ENCODE measurements around the gene PLXNA2.

PLXNA2 gene

DNA sequence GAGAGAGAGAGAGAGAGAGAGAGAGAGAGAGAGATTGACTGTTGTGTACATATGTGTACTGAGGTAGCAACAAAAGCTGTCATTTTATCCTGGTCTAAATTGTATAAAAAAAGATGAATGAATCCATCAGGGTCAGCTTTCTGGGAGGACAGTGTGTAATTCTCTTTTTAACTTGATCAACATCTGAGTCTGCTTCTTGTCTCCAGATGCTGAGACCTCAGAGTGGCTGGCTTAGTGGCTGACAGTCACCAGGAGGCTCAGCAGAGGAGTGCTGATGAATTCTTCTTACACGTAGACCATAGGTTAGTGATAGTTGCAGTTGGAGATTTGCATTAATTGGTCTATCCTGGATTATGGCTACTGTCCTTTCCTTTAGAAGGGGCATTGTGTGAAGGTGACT lies 28.5 kb upstream of the PLXNA2 start:
- ChIA-PET CTCF (no interaction called here), POLR2A (interaction anchor here (0.6 kb wide), 1 partner anchor 112 kb away, joined by 3 read pairs; no protein-coding TSS in a partner anchor)
- Histone ChIP-seq H3K4me1 (ENCODE audit: control extremely low read depth in 1 of 4, control insufficient read depth in 4 of 4, insufficient read depth in 4 of 4, low read length in 3 of 4) (no peaks in the 10 kb centered on the region), H3K27ac (ENCODE audit: insufficient read depth in 1 of 2, low read depth in 1 of 2, low read length in 2 of 2, poor library complexity in 1 of 2, severe bottlenecking in 2 of 2) (no peak overlapping the region), H3K4me3 (ENCODE audit: control insufficient read depth in 1 of 7, extremely low read depth in 1 of 7, insufficient read depth in 4 of 7, low read depth in 2 of 7, low read length in 6 of 7) (no peak overlapping the region), H3K27me3 (replicated peaks in 2 of 5; ENCODE audit: control insufficient read depth in 4 of 5, insufficient read depth in 5 of 5, low read length in 4 of 5) (peaks cover 0 to 31% (median 5%) of the 10 kb centered on the region in 5 experiments), H3K9me3 (ENCODE audit: control extremely low read depth in 1 of 5, control insufficient read depth in 4 of 5, insufficient read depth in 2 of 5, low read depth in 1 of 5, low read length in 4 of 5) (no peaks in the 10 kb centered on the region), H3K36me3 (ENCODE audit: control insufficient read depth in 4 of 4, insufficient read depth in 4 of 4, low read length in 3 of 4) (no peaks in the 10 kb centered on the region)
- no peak for DNase-seq
- WGBS (ENCODE audit: insufficient coverage), result 100% methylated on average over 1 of the region's 1 CpG

DNA sequence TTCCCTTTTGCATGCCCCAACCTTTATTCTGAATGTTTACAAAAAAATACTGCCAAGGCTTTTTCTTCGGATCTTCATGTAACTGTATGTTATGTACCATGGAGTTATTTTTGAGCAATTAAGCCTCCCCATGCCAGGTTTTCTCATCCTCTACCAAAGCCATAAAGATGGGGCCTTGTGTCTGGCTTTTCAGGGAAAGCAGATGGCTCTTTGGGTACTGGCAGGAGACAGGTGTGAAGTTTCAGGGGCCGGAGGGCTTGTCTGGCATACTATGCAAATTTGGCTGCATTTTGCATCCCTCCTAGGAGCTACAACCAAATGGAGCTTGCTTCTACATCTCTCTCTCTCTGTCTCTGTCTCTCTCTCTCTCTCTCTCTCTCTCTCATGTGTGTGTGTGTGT lies 28.1 kb upstream of the PLXNA2 start:
- ChIA-PET CTCF (no interaction called here), POLR2A (no interaction called here)
- Histone ChIP-seq H3K4me1 (ENCODE audit: control extremely low read depth in 1 of 4, control insufficient read depth in 4 of 4, insufficient read depth in 4 of 4, low read length in 3 of 4) (no peaks in the 10 kb centered on the region), H3K9me3 (ENCODE audit: control extremely low read depth in 1 of 5, control insufficient read depth in 4 of 5, insufficient read depth in 2 of 5, low read depth in 1 of 5, low read length in 4 of 5) (no peaks in the 10 kb centered on the region), H3K36me3 (ENCODE audit: control insufficient read depth in 4 of 4, insufficient read depth in 4 of 4, low read length in 3 of 4) (no peaks in the 10 kb centered on the region), H3K27ac (ENCODE audit: insufficient read depth in 1 of 2, low read depth in 1 of 2, low read length in 2 of 2, poor library complexity in 1 of 2, severe bottlenecking in 2 of 2) (no peak overlapping the region), H3K4me3 (ENCODE audit: control insufficient read depth in 1 of 7, extremely low read depth in 1 of 7, insufficient read depth in 4 of 7, low read depth in 2 of 7, low read length in 6 of 7) (no peak overlapping the region), H3K27me3 (replicated peaks in 2 of 5; ENCODE audit: control insufficient read depth in 4 of 5, insufficient read depth in 5 of 5, low read length in 4 of 5) (peaks cover 0 to 33% (median 5%) of the 10 kb centered on the region in 5 experiments)
- no peak for DNase-seq
- no CpG with 5 or more reads among the region's 2 CpGs for WGBS (ENCODE audit: insufficient coverage)

DNA sequence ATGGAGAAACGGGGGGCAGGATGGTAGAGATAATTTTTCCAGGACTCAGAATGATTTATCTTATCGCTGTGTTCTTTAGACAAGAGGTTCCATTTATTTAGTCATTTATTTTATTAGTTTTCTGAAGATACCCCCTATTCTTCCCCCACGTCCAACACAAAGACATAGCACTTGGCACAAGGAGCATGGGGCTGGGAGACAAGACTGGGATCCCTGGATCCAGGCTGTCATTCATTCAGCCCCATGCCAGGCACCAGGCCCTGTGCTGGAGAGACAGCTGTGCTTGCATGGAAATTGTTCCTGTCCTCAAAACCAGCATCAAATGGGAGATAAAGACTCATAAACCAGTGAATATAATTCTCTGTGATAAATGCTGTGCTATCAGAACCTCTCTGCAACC lies 27.1 kb upstream of the PLXNA2 start:
- 100% methylated on average over 1 of the region's 3 CpGs for WGBS (ENCODE audit: insufficient coverage)
- Histone ChIP-seq H3K4me1 (ENCODE audit: control extremely low read depth in 1 of 4, control insufficient read depth in 4 of 4, insufficient read depth in 4 of 4, low read length in 3 of 4) (no peaks in the 10 kb centered on the region), H3K9me3 (ENCODE audit: control extremely low read depth in 1 of 5, control insufficient read depth in 4 of 5, insufficient read depth in 2 of 5, low read depth in 1 of 5, low read length in 4 of 5) (no peaks in the 10 kb centered on the region), H3K27ac (ENCODE audit: insufficient read depth in 1 of 2, low read depth in 1 of 2, low read length in 2 of 2, poor library complexity in 1 of 2, severe bottlenecking in 2 of 2) (no peak overlapping the region), H3K4me3 (ENCODE audit: control insufficient read depth in 1 of 7, extremely low read depth in 1 of 7, insufficient read depth in 4 of 7, low read depth in 2 of 7, low read length in 6 of 7) (no peak overlapping the region), H3K36me3 (ENCODE audit: control insufficient read depth in 4 of 4, insufficient read depth in 4 of 4, low read length in 3 of 4) (no peaks in the 10 kb centered on the region), H3K27me3 (replicated peaks in 2 of 5; ENCODE audit: control insufficient read depth in 4 of 5, insufficient read depth in 5 of 5, low read length in 4 of 5) (peaks cover 0 to 34% (median 7%) of the 10 kb centered on the region in 5 experiments)
- DNase-seq, result no peak
- ChIA-PET POLR2A (no interaction called here), CTCF (no interaction called here)

DNA sequence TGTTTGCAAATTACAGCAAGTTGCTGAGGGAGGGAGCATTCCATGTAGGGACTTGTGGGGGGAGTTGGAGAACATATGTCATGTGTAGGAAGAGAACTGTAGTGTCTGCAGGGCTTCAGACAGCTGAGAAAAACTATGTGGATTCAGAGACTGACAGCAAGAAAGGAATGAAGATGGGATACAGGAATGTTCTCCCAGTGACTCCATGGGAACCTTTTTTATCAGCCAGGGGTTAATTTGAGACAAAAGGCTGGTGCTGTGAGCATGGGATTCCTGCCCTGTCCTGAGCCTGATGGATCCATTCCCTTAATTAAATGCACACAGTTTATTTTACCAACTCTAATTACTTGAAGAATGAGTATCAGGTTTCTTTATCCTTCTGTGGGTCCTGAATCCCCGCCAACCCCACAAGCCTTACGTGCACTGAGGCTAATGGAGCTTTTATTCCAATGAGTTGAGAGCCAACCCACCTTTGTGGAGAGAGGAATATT lies 26.5 kb upstream of the PLXNA2 start:
- H3K27ac ChIP-seq (ENCODE audit: insufficient read depth in 1 of 2, low read depth in 1 of 2, low read length in 2 of 2, poor library complexity in 1 of 2, severe bottlenecking in 2 of 2), result no peak overlapping the region
- no peaks in the 10 kb centered on the region for H3K4me1 ChIP-seq (ENCODE audit: control extremely low read depth in 1 of 4, control insufficient read depth in 4 of 4, insufficient read depth in 4 of 4, low read length in 3 of 4)
- CTCF ChIA-PET, result interaction anchor here (0.8 to 0.9 kb wide), 2 partner anchors 177 to 248 kb away, joined by 3 read pairs; no protein-coding TSS in a partner anchor
- no peaks in the 10 kb centered on the region for H3K9me3 ChIP-seq (ENCODE audit: control extremely low read depth in 1 of 5, control insufficient read depth in 4 of 5, insufficient read depth in 2 of 5, low read depth in 1 of 5, low read length in 4 of 5)
- POLR2A ChIA-PET, result no interaction called here
- WGBS (ENCODE audit: insufficient coverage), result no CpG with 5 or more reads among the region's 2 CpGs
- H3K27me3 ChIP-seq (replicated peaks in 2 of 5; ENCODE audit: control insufficient read depth in 4 of 5, insufficient read depth in 5 of 5, low read length in 4 of 5), result peaks cover 0 to 37% (median 6%) of the 10 kb centered on the region in 5 experiments
- H3K36me3 ChIP-seq (ENCODE audit: control insufficient read depth in 4 of 4, insufficient read depth in 4 of 4, low read length in 3 of 4), result no peaks in the 10 kb centered on the region
- no peak for DNase-seq
- H3K4me3 ChIP-seq (ENCODE audit: control insufficient read depth in 1 of 7, extremely low read depth in 1 of 7, insufficient read depth in 4 of 7, low read depth in 2 of 7, low read length in 6 of 7), result no peak overlapping the region

DNA sequence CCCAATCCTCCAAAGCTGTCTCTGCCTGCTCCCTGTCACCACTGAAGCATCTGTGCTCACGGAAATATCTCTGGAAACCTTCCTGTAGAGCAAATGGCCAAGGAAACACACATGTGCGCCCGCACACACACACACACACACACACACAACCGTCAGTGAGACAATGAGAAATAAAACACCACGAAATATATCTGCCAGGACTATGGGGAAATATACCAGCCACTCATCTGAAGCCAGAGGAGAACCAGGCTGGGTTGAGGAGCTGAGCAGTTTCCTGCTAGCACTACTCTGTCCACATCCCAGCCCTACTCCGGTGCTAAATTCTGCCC lies 25.1 kb upstream of the PLXNA2 start:
- POLR2A ChIA-PET, result no interaction called here
- Histone ChIP-seq H3K27ac (ENCODE audit: insufficient read depth in 1 of 2, low read depth in 1 of 2, low read length in 2 of 2, poor library complexity in 1 of 2, severe bottlenecking in 2 of 2) (no peak overlapping the region), H3K27me3 (replicated peaks in 2 of 5; ENCODE audit: control insufficient read depth in 4 of 5, insufficient read depth in 5 of 5, low read length in 4 of 5) (peaks cover 0 to 40% (median 4%) of the 10 kb centered on the region in 5 experiments), H3K9me3 (ENCODE audit: control extremely low read depth in 1 of 5, control insufficient read depth in 4 of 5, insufficient read depth in 2 of 5, low read depth in 1 of 5, low read length in 4 of 5) (no peaks in the 10 kb centered on the region), H3K4me1 (ENCODE audit: control extremely low read depth in 1 of 4, control insufficient read depth in 4 of 4, insufficient read depth in 4 of 4, low read length in 3 of 4) (no peaks in the 10 kb centered on the region), H3K4me3 (ENCODE audit: control insufficient read depth in 1 of 7, extremely low read depth in 1 of 7, insufficient read depth in 4 of 7, low read depth in 2 of 7, low read length in 6 of 7) (no peak overlapping the region), H3K36me3 (ENCODE audit: control insufficient read depth in 4 of 4, insufficient read depth in 4 of 4, low read length in 3 of 4) (no peaks in the 10 kb centered on the region)
- 89% methylated on average over 4 of the region's 6 CpGs for WGBS (ENCODE audit: insufficient coverage)
- CTCF ChIA-PET, result no interaction called here
- no peak for DNase-seq

DNA sequence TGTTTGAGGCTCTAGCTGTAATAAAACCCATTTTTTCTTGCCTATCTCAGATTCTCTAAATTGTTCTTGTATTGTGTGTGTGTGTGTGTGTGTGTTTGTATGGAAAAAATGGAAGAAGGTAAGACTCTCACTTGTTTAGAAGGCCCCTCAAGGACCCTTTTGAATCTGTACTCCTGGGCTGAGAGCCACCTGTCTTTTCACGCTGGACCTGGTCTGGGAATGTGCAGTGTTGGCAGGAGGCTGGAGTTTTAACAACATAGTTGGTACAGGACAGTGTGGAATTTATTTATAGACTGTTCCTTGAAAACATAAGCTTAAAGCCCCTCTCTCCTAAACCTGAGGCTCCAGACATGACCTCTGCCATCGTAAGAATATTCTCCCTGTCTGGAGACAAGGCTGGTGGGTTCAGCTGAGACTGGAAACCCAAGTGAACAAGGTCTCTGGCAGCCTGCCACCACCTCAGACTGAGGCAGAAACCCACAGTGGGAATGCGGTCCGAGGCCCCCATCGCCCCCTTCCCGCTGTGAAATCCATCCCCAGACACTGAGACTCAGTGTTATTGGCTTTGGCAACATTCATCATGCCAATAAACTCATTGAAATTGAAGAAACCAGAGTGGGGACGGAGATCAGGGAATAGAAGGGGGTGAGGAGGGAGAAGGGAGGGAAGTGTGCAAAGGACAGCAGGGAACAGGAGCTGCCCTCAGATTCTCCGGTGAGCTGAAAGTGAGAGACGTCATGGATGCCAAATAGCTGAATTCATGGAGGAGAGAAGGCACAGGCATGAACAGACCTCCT lies 24.6 kb upstream of the PLXNA2 start:
- 95% methylated on average over 6 of the region's 9 CpGs for WGBS (ENCODE audit: insufficient coverage)
- Histone ChIP-seq H3K9me3 (ENCODE audit: control extremely low read depth in 1 of 5, control insufficient read depth in 4 of 5, insufficient read depth in 2 of 5, low read depth in 1 of 5, low read length in 4 of 5) (no peaks in the 10 kb centered on the region), H3K4me3 (ENCODE audit: control insufficient read depth in 1 of 7, extremely low read depth in 1 of 7, insufficient read depth in 4 of 7, low read depth in 2 of 7, low read length in 6 of 7) (no peak overlapping the region), H3K36me3 (ENCODE audit: control insufficient read depth in 4 of 4, insufficient read depth in 4 of 4, low read length in 3 of 4) (no peaks in the 10 kb centered on the region), H3K4me1 (ENCODE audit: control extremely low read depth in 1 of 4, control insufficient read depth in 4 of 4, insufficient read depth in 4 of 4, low read length in 3 of 4) (no peaks in the 10 kb centered on the region), H3K27me3 (replicated peaks in 2 of 5; ENCODE audit: control insufficient read depth in 4 of 5, insufficient read depth in 5 of 5, low read length in 4 of 5) (peaks cover 0 to 40% (median 4%) of the 10 kb centered on the region in 5 experiments), H3K27ac (ENCODE audit: insufficient read depth in 1 of 2, low read depth in 1 of 2, low read length in 2 of 2, poor library complexity in 1 of 2, severe bottlenecking in 2 of 2) (no peak overlapping the region)
- CTCF ChIA-PET, result no interaction called here
- POLR2A ChIA-PET, result no interaction called here
- no peak for DNase-seq

DNA sequence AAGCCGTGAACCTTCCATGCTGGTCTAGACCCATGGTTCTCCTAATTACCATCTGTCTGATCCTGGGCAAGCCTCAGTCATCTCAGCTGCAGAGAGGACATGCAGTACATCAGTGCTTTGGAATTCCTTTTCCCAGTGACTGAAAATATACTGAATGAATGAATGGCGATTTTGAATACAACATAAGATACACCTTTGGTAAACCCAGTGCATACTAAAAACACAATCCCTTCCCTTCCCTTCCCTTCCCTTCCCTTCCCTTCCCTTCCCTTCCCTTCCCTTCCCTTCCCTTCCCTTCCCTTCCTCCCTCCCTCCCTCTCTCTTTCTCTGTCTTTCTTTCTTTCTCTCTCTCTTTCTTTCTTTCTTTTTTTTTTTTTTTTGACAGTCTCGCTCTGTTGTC lies 21.3 kb upstream of the PLXNA2 start:
- Histone ChIP-seq H3K27ac (ENCODE audit: insufficient read depth in 1 of 2, low read depth in 1 of 2, low read length in 2 of 2, poor library complexity in 1 of 2, severe bottlenecking in 2 of 2) (no peak overlapping the region), H3K9me3 (ENCODE audit: control extremely low read depth in 1 of 5, control insufficient read depth in 4 of 5, insufficient read depth in 2 of 5, low read depth in 1 of 5, low read length in 4 of 5) (peaks cover 0 to 2% (median 0%) of the 10 kb centered on the region in 5 experiments), H3K4me1 (ENCODE audit: control extremely low read depth in 1 of 4, control insufficient read depth in 4 of 4, insufficient read depth in 4 of 4, low read length in 3 of 4) (no peaks in the 10 kb centered on the region), H3K36me3 (ENCODE audit: control insufficient read depth in 4 of 4, insufficient read depth in 4 of 4, low read length in 3 of 4) (no peaks in the 10 kb centered on the region), H3K4me3 (ENCODE audit: control insufficient read depth in 1 of 7, extremely low read depth in 1 of 7, insufficient read depth in 4 of 7, low read depth in 2 of 7, low read length in 6 of 7) (no peak overlapping the region), H3K27me3 (replicated peaks in 2 of 5; ENCODE audit: control insufficient read depth in 4 of 5, insufficient read depth in 5 of 5, low read length in 4 of 5) (peaks cover 0 to 34% (median 4%) of the 10 kb centered on the region in 5 experiments)
- DNase-seq, result no peak
- 100% methylated on average over 2 of the region's 3 CpGs for WGBS (ENCODE audit: insufficient coverage)
- ChIA-PET CTCF (no interaction called here), POLR2A (no interaction called here)

Measured in common myeloid progenitor, CD34-positive (primary cell).